GM19372 (cell line): ENCODE results near the gene SGMS1.
"Not testable (repeated sequence)": the region's sequence is repeated elsewhere in the genome, so short reads cannot be mapped to it uniquely, and the experiment has no call there.

ENCODE experiments used
- ATAC-seq: cut with Tn5 transposase; IDR thresholded peaks from one replicate; pipeline ENCODE4 v1.9.1; 2021; ENCODE audit warnings: mild to moderate bottlenecking, low read depth, moderate library complexity; ENCODE audit not compliant: unreplicated experiment

The SGMS1 gene

GRCh38 chr10:50477287-50478203 lies 146.2 kb downstream of the SGMS1 start:
- ATAC-seq: no peak

GRCh38 chr10:50473756-50474155 lies 150.0 kb downstream of the SGMS1 start:
- ATAC-seq: no peak

DNA sequence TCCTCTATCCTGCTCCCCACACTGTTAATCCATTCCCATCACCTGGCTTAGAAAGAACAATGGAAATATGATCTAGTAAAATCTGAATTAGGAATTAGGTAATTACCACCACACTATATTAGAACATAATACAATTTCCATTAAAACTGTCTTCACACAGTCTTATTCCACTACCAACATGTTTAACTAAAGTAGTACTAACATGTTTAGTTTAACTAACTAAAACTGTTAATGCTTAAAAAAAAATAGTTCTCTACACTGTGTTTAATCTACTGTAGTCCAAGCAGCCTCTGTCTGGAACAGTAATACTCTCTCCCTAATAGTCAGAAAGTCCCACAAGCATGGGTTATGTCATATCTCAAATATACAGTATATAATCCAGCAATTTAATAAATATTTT lies 150.8 kb downstream of the SGMS1 start:
- no peak for ATAC-seq

GRCh38 chr10:50471583-50471975 lies 152.2 kb downstream of the SGMS1 start:
- ATAC-seq: no peak

DNA sequence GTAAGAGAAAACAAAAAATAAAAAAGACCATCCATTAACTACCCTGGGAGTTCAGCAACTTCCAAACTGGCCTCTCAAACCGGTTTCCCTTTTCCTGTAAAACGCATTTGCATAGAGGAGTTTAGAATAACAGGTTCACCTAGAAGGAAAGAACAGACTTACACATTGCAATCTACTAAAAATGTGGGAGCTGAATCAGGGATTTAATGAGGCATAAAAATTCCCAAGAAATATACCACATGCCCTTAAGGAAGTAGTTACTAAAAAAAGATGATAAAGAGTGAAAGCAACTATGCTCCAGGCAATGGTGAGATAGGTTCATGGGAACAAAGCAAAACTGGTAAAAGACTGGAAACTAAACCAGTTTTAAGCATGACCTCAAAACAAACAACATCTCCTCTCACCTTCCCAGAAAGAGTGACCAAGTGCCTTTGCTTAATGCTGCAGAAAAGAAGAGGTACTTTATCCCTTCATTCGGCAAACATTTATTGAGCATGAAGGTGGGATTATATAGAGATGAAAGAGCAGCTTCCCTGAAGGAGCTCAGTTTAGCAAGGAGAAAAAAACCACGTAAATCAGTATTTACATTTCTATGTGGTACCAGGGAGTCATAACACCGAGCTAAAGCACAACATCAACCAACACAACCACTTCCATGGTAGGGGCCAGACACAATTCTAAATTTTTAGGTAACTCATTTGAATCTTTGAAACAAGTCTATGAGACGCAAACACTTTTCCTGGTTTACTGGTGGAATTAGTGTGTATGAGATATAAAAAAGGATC lies 152.8 kb downstream of the SGMS1 start:
- ATAC-seq: no peak

GRCh38 chr10:50470345-50470744 lies 153.4 kb downstream of the SGMS1 start:
- ATAC-seq: peak; percentile 46

DNA sequence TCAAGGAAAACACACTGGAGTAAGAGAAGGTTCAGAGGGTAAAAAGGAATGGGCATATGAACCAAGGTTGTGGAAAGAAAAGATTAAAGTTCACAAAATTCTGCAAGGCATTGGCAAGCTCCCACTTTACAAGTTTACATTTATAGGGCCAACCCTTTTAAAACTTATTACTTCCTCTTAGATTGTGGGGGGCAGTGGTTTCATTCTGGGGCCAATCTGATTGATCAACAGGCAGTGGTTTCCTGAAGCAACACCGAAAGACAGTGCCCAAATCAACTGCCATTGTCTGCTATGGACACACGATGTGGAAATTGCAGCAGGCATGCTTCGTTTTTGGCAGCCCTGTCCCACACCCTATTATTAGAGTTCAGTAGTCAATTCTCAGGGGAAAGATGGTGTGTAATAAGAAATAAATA lies 154.0 kb downstream of the SGMS1 start:
- no peak for ATAC-seq

DNA sequence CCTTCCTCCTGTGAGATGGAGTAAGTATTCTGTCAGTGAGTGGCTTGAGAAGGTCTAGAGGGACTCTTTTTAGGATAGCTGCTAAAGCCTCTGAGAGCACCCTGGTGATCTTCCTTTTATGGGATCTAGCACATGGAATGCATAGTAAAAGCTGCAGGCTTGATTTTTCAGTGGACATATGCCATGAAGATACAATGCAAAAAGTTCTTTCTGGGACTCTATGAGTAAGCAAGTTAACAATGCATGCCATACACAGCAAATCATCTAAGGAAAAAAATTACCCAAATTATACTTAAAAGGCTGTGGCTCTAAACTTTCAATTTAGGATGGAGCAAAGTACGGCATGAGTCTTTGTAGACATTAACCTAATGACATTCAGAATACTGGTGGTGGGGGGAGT lies 154.5 kb downstream of the SGMS1 start:
- ATAC-seq: no peak

- peak; percentile 40 for ATAC-seq
Observed at GRCh38 chr10:50467209-50467608, 156.5 kb downstream of the SGMS1 start.

DNA sequence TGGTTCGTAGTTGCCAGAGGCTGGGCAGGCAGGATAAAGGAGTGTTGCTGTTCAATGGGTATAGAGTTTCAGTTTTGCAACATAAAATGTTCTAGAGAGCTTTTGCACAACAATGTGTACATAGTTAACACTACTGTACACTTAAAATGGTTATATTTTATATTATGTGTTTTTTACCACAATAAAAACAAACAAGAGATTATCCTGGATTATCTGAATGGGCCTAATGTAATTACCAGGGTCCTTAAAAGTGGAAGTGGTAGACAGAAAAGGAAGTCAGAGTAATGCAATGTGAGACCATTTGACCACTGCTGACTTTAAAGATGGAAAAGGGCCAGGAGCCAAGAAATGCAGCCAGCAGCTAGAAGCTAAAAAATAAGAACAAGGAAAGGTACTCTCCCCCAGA lies 159.7 kb downstream of the SGMS1 start:
- ATAC-seq: no peak

- no peak for ATAC-seq
Observed at GRCh38 chr10:50461834-50462233, 161.9 kb downstream of the SGMS1 start.

- ATAC-seq: no peak
Observed at GRCh38 chr10:50461123-50461522, 162.6 kb downstream of the SGMS1 start.

DNA sequence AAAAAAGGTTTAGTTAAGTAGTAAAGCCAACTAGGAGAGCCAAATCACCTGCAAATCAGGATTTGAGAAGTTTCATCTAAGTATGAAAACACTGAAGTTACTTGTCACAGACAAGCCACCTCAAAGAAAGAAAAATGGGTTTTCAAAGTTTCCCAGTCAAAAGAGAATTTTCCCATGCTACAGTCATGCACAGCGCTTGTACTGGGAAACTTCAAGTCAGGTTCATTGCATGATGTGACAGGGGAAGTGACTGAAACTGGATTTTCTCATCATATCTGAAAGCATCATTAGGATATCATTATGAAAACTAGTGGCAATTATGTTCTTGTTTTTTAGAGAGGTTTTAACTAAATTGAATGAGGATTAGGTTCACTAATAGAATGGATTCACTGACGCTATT lies 167.0 kb downstream of the SGMS1 start:
- no peak for ATAC-seq

DNA sequence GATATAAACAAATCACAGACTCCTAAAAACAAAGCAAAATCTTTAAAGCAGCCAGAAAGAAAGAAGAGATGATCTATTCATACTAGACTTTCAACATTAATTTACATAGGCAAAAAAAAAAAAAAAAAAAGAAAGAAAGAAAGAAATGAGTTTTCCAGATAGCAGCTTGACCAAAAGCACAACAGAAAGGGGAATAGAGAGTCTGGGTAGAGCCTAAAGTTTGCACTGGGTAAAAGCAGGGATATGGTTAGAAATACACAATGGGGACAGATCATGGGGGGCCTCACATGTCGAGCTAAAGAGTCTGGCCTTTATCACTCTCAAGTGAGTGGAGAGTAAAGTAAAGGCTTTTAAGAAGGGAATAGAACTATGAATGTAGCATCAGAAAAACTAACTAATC lies 169.8 kb downstream of the SGMS1 start:
- ATAC-seq: no peak

- no peak for ATAC-seq
Observed at GRCh38 chr10:50452603-50453002, 171.2 kb downstream of the SGMS1 start.

- no peak for ATAC-seq
Observed at GRCh38 chr10:50447691-50448090, 176.1 kb downstream of the SGMS1 start.

DNA sequence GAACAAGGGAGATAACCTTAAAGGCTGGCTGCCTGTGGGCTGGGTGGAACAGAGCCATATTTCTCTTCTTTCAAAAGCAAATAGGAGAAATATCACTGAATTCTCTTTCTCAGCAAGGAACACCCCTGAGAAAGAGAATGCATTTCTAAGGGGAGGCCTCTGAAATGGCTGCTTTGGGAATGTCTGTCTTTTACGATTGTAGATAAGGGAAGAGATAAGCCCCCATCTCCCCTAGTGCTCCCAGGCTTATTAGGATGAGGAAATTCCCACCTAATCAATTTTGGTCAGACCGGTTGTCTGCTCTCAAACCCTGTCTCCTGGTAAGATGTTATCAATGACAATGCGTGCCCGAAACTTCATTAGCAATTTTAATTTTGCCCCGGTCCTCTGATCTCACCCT lies 178.0 kb downstream of the SGMS1 start:
- not testable (repeated sequence) for ATAC-seq

GRCh38 chr10:50440489-50440888 lies 183.3 kb downstream of the SGMS1 start:
- no peak for ATAC-seq

- no peak for ATAC-seq
Observed at GRCh38 chr10:50439806-50440205, 183.9 kb downstream of the SGMS1 start.

DNA sequence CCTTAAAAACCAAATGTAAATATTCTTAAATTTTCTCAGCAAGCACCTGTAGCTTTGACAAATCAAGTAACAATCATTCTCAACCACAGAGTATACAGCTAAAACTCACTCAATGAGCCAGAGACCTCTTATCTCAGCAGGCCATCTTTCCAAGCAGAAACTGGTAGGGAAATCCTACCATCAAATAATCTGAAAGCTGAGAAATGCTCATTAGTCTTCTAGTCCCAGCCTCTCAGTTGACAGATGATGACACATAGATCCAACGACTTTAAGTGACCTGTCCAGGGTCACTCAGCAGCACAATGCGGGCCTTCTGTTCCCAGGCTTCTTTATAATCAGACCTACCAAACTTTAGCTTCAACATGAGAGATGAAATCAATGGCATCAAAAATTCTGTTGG lies 184.6 kb downstream of the SGMS1 start:
- no peak for ATAC-seq

GRCh38 chr10:50438049-50438936 lies 185.5 kb downstream of the SGMS1 start:
- ATAC-seq: no peak
